H1 (cell line): ENCODE measurements around the gene TNXB. TPM values are rescaled to one million over a fixed set of nuclear protein-coding genes. Genes with fewer than 3 reads are reported as not detected.

Experiments
- CTCF ChIA-PET: fragments of 300-600 bp; sonication (Branson Sonifier 250); formaldehyde crosslinking; loops from one replicate; lab custom pipeline; 2021; ENCODE audit not compliant: partially characterized antibody; lab: Charles Lee
- POLR2A ChIA-PET: fragments of 300-600 bp; sonication (Branson Sonifier 250); formaldehyde crosslinking; loops from one replicate; lab custom pipeline; 2021; ENCODE audit warnings: inconsistent platforms; ENCODE audit not compliant: partially characterized antibody; lab: Charles Lee
- DNase-seq, 2 experiments: peaks; one replicate each; pipeline versions ENCODE4 v3.0.0 to v3.0.0-alpha.2; 2010 to 2022; ENCODE audit warnings: low spot score in 2 of 2, low read depth in 1 of 2, mixed read lengths in 1 of 2
- FAIRE-seq: peaks from 2 replicates; lab custom pipeline; 2011; peaks lifted over from hg19 to GRCh38; lab: Jason Lieb, UNC
- H2AFZ ChIP-seq: 2 replicates; pipeline ENCODE4 v1.8.1; 2012; ENCODE audit warnings: low read length, inconsistent platforms
- H2AK5ac ChIP-seq: 2 replicates; pipeline ENCODE4 v1.6.1; 2013; ENCODE audit warnings: low read depth, low read length
- H2BK120ac ChIP-seq: replicated peaks from 2 replicates; pipeline ENCODE3; 2013; ENCODE audit warnings: low read depth, low read length, inconsistent platforms
- H2BK12ac ChIP-seq: 2 replicates; pipeline ENCODE4 v1.6.1; 2013; ENCODE audit warnings: low read depth, low read length
- H2BK15ac ChIP-seq: 2 replicates; pipeline ENCODE4 v1.6.1; 2013; ENCODE audit warnings: low read length
- H2BK20ac ChIP-seq: 2 replicates; pipeline ENCODE4 v1.6.1; 2013; ENCODE audit warnings: low read length
- H2BK5ac ChIP-seq: 2 replicates; pipeline ENCODE4 v1.6.1; 2013; ENCODE audit warnings: low read depth, low read length
- H3K14ac ChIP-seq: 2 replicates; pipeline ENCODE4 v1.6.1; 2013; ENCODE audit warnings: inconsistent platforms; ENCODE audit not compliant: insufficient read length
- H3K18ac ChIP-seq: 2 replicates; pipeline ENCODE4 v1.6.1; 2013; ENCODE audit warnings: low read length; ENCODE audit errors: extremely low read depth
- H3K23ac ChIP-seq: 2 replicates; pipeline ENCODE4 v1.6.1; 2013; ENCODE audit warnings: inconsistent platforms; ENCODE audit not compliant: insufficient read length
- H3K23me2 ChIP-seq: 2 replicates; pipeline ENCODE4 v1.6.1; 2013; ENCODE audit warnings: low read depth, low read length
- H3K27ac ChIP-seq: 2 replicates; pipeline ENCODE4 v1.6.1; 2011; ENCODE audit warnings: low read depth, low read length, inconsistent platforms
- H3K27me3 ChIP-seq, 4 experiments: replicated peaks in 1 of 4; 1 replicate in 1 of 4; 2 replicates in 3 of 4; pipeline versions ENCODE4 v1.6.1 to v1.8.1; 2011 to 2013; ENCODE audit warnings: low read length in 3 of 4, mild to moderate bottlenecking in 3 of 4, inconsistent platforms in 2 of 4, mixed read lengths in 2 of 4, moderate library complexity in 1 of 4; ENCODE audit not compliant: control insufficient read depth in 3 of 4, insufficient read depth in 3 of 4; ENCODE audit errors: extremely low read depth in 1 of 4
- H3K36me3 ChIP-seq, 4 experiments: 2 replicates each; pipeline versions ENCODE4 v1.6.1 to v1.8.1; 2011 to 2013; ENCODE audit warnings: mild to moderate bottlenecking in 4 of 4, low read length in 3 of 4, moderate library complexity in 2 of 4, control low read depth in 1 of 4, inconsistent platforms in 1 of 4; ENCODE audit not compliant: insufficient read depth in 4 of 4, control insufficient read depth in 2 of 4
- H3K4ac ChIP-seq: replicated peaks from 2 replicates; pipeline ENCODE3; 2013; ENCODE audit warnings: low read length, low read depth, mixed read lengths, inconsistent platforms; ENCODE audit not compliant: insufficient read length
- H3K4me1 ChIP-seq, 4 experiments: replicated peaks in 1 of 4; 1 replicate in 1 of 4; 2 replicates in 3 of 4; pipeline versions ENCODE4 v1.6.1 to v1.8.1; 2011 to 2013; ENCODE audit warnings: low read length in 3 of 4, inconsistent platforms in 2 of 4, mixed read lengths in 1 of 4; ENCODE audit not compliant: insufficient read depth in 4 of 4, control insufficient read depth in 3 of 4
- H3K4me2 ChIP-seq, 2 experiments: 2 replicates each; pipeline versions ENCODE4 v1.6.1 to v1.8.1; 2011 to 2013; ENCODE audit warnings: low read depth in 2 of 2, low read length in 2 of 2, control low read depth in 1 of 2, inconsistent platforms in 1 of 2, mild to moderate bottlenecking in 1 of 2; ENCODE audit not compliant: insufficient read depth in 1 of 2
- H3K4me3 ChIP-seq, 4 experiments: fragments of 200-600, 300-600 bp in 1 of 4; sonication (generic), shearing (Covaris generic), sonication (Bioruptor Twin) in 1 of 4; 2 replicates each; pipeline versions ENCODE4 v1.5.1 to v1.8.1; 2011 to 2016; ENCODE audit warnings: low read length in 4 of 4, low read depth in 3 of 4, control low read depth in 2 of 4, inconsistent platforms in 2 of 4, mild to moderate bottlenecking in 2 of 4, mixed read lengths in 1 of 4, moderate library complexity in 1 of 4; ENCODE audit not compliant: insufficient read depth in 2 of 4; ENCODE audit errors: extremely low read depth in 1 of 4
- H3K56ac ChIP-seq: replicated peaks from 2 replicates; pipeline ENCODE3; 2013; ENCODE audit warnings: low read depth, mild to moderate bottlenecking, mixed read lengths, low read length, inconsistent platforms; ENCODE audit not compliant: insufficient read length
- H3K79me1 ChIP-seq: 2 replicates; pipeline ENCODE4 v1.6.1; 2013; ENCODE audit warnings: low read depth, low read length, control low read depth
- H3K79me2 ChIP-seq, 2 experiments: 2 replicates each; pipeline versions ENCODE4 v1.6.1 to v1.8.1; 2012 to 2013; ENCODE audit warnings: low read length in 2 of 2, mild to moderate bottlenecking in 2 of 2, inconsistent platforms in 1 of 2; ENCODE audit not compliant: insufficient read depth in 2 of 2, control insufficient read depth in 1 of 2
- H3K9ac ChIP-seq, 4 experiments: replicated peaks in 1 of 4; 1 replicate in 1 of 4; 2 replicates in 3 of 4; pipeline versions ENCODE4 v1.6.1 to v1.8.1; 2011 to 2013; ENCODE audit warnings: low read depth in 3 of 4, low read length in 3 of 4, control low read depth in 2 of 4, mild to moderate bottlenecking in 2 of 4, moderate library complexity in 2 of 4, inconsistent platforms in 1 of 4; ENCODE audit errors: extremely low read depth in 1 of 4
- H3K9me3 ChIP-seq, 2 experiments: 2 replicates each; pipeline versions ENCODE4 v1.6.1 to v1.8.1; 2012 to 2013; ENCODE audit warnings: mild to moderate bottlenecking in 2 of 2, moderate library complexity in 2 of 2, control low read depth in 1 of 2, inconsistent platforms in 1 of 2, low read depth in 1 of 2, low read length in 1 of 2, mixed read lengths in 1 of 2; ENCODE audit not compliant: insufficient read depth in 2 of 2
- H4K20me1 ChIP-seq, 2 experiments: replicated peaks in 1 of 2; 2 replicates each; pipeline versions ENCODE3 to v1.8.1; 2011 to 2013; ENCODE audit warnings: inconsistent platforms in 2 of 2, low read length in 2 of 2, mild to moderate bottlenecking in 1 of 2; ENCODE audit not compliant: insufficient read depth in 2 of 2, control insufficient read depth in 1 of 2
- H4K5ac ChIP-seq: 2 replicates; pipeline ENCODE4 v1.6.1; 2013; ENCODE audit warnings: low read length, low read depth, mixed read lengths, inconsistent platforms; ENCODE audit not compliant: insufficient read length
- H4K8ac ChIP-seq: 2 replicates; pipeline ENCODE4 v1.8.0; 2013; ENCODE audit warnings: mild to moderate bottlenecking, moderate library complexity, low read length, inconsistent platforms; ENCODE audit not compliant: insufficient read depth; ENCODE audit errors: extremely low read depth
- H4K91ac ChIP-seq: replicated peaks from 2 replicates; pipeline ENCODE3; 2013; ENCODE audit warnings: low read length, mixed read lengths, inconsistent platforms; ENCODE audit not compliant: insufficient read length
- ASH2L ChIP-seq: fragments of 200-600, 300-600 bp; sonication (generic); IDR thresholded peaks from one replicate; pipeline ENCODE4 v1.7.1; 2017; ENCODE audit warnings: low read length
- KDM5A ChIP-seq: fragments of 200-600 bp; IDR thresholded peaks from 2 replicates; pipeline ENCODE4 v1.7.1; 2012; ENCODE audit warnings: mild to moderate bottlenecking, low read length, inconsistent platforms, mixed read lengths
- POLR2A ChIP-seq, 2 experiments: IDR thresholded peaks; 1 replicate in 1 of 2; 2 replicates in 1 of 2; pipeline ENCODE4 v1.6.1; 2011; ENCODE audit warnings: low read depth in 2 of 2, low read length in 2 of 2, mild to moderate bottlenecking in 2 of 2; ENCODE audit errors: control extremely low read depth in 1 of 2
- WGBS, 2 experiments: shearing (Covaris generic) in 1 of 2; methylation state at CpG; one replicate each; pipeline versions ENCODE4 v1.1.6 to v1.1.7; 2013 to 2015; ENCODE audit warnings: low lambda C conversion rate in 2 of 2, mixed read lengths in 2 of 2, inconsistent platforms in 1 of 2, low coverage in 1 of 2, missing lambda C conversion rate in 1 of 2; ENCODE audit not compliant: insufficient replicate concordance in 2 of 2, insufficient coverage in 1 of 2, insufficient read length in 1 of 2; ENCODE audit errors: extremely low coverage in 1 of 2, missing lambda C conversion rate in 1 of 2; 5-methylcytosine and 5-hydroxymethylcytosine counted together
- polyA plus RNA-seq, 7 experiments: library from polyadenylated mRNA; depleted of rRNA in 3 of 7; stranded (reverse) in 5 of 7; unstranded in 2 of 7; fragments of >200 nt in 5 of 7; fragments of 200-250 nt in 2 of 7; gene quantifications; 1 replicate in 5 of 7; 2 replicates in 1 of 7; 4 replicates in 1 of 7; pipeline versions ENCODE4 v1.2.1 to v1.2.3, GENCODE V29; 2011 to 2013; ENCODE audit warnings: missing spikeins in 2 of 7, mixed read lengths in 2 of 7
- total RNA-seq: library from RNA; stranded (reverse); fragmentation: NEBNext Ultra II Directional; extraction: Animal tissue kit (Norgen Biotek cat#: 25700); gene quantifications from 2 replicates; pipeline ENCODE4 v1.2.1, GENCODE V29; 2021

TNXB gene
- total and polyA plus RNA-seq, 2 of the 8 experiments (the other 6 are each of a cell fraction or from before 2014, with no cell fraction given), result 3.1 to 4.8 TPM

- POLR2A ChIA-PET, result interaction anchor here (1.0 kb wide), 1 partner anchor 12 kb away, joined by 3 read pairs; the partner anchor contains the start of gene ATF6B
- H3K79me1 ChIP-seq, result no peaks in the 10 kb centered on the region
- H3K23me2 ChIP-seq, result no peaks in the 10 kb centered on the region
- FAIRE-seq (no peak), DNase-seq (no peak)
- no peak overlapping the region for H3K18ac ChIP-seq
- no peaks in the 10 kb centered on the region for H3K79me2 ChIP-seq
- H3K4me2 ChIP-seq, result no peak overlapping the region
- no peak overlapping the region for H3K56ac ChIP-seq
- H2AFZ ChIP-seq, result no peak overlapping the region
- H4K5ac ChIP-seq, result no peak overlapping the region
- no peaks in the 10 kb centered on the region for H3K9me3 ChIP-seq
- H4K91ac ChIP-seq, result no peak overlapping the region
- H2AK5ac ChIP-seq, result no peak overlapping the region
- no peak overlapping the region for H3K9ac ChIP-seq
- no peak overlapping the region for H2BK5ac ChIP-seq
- no peak overlapping the region for H2BK120ac ChIP-seq
- no peaks in the 10 kb centered on the region for H3K36me3 ChIP-seq
- no peak overlapping the region for H3K27ac ChIP-seq
- no peak overlapping the region for H3K23ac ChIP-seq
- H2BK15ac ChIP-seq, result no peak overlapping the region
- CTCF ChIA-PET, result interaction anchor here (1.2 to 2.5 kb wide), 3 partner anchors 12 to 52 kb away, joined by 3 to 6 read pairs (median 3); no protein-coding TSS in a partner anchor
- no peak overlapping the region for H2BK20ac ChIP-seq
- no peak overlapping the region for H3K14ac ChIP-seq
- no peaks in the 10 kb centered on the region for H4K20me1 ChIP-seq
- no peak overlapping the region for H4K8ac ChIP-seq
- WGBS, 2 experiments, result 94% methylated on average over 5 of the region's 5 CpGs; no CpG with 5 or more reads in 1 of the 2 experiments
- H3K4me3 ChIP-seq, result no peak overlapping the region
- H3K4me1 ChIP-seq, result no peaks in the 10 kb centered on the region
- no peak overlapping the region for H2BK12ac ChIP-seq
- no peak overlapping the region for H3K4ac ChIP-seq
- H3K27me3 ChIP-seq, result no peaks in the 10 kb centered on the region
- TF ChIP-seq ASH2L (no peak), KDM5A (no peak), POLR2A (IDR thresholded peaks at IDR 0.05; ENCODE audit: control extremely low read depth in 1 of 2, low read depth in 2 of 2, low read length in 2 of 2) (no peak)
These were observed 31.4 kb upstream of the TNXB start for GRCh38 chr6:32140420-32141046.
